GM12891 (cell line): ENCODE results near the gene ARSG.

Experiments
- POLR2A ChIP-seq: IDR thresholded peaks from 2 replicates; pipeline ENCODE4 v1.6.1; 2011; ENCODE audit warnings: low read depth, low read length, control low read depth
- POLR2AphosphoS5 ChIP-seq: IDR thresholded peaks from 2 replicates; pipeline ENCODE4 v1.6.1; 2011; ENCODE audit warnings: low read depth, low read length, control low read depth
- POU2F2 ChIP-seq: IDR thresholded peaks from 2 replicates; pipeline ENCODE4 v1.6.1; 2011; ENCODE audit warnings: low read depth, mild to moderate bottlenecking, control low read depth, low read length, moderate library complexity
- SPI1 ChIP-seq: IDR thresholded peaks from 2 replicates; pipeline ENCODE4 v1.6.1; 2011; ENCODE audit warnings: low read depth, low read length, control low read depth
- TAF1 ChIP-seq: IDR thresholded peaks from 2 replicates; pipeline ENCODE4 v1.6.1; 2011; ENCODE audit warnings: low read depth, low read length, control low read depth

GRCh38 chr17:68320311-68320865 is 29.1 kb downstream of the ARSG start:
- TF ChIP-seq TAF1, result no peak
- TF ChIP-seq POLR2AphosphoS5, result no peak
- TF ChIP-seq POLR2A, result no peak
- TF ChIP-seq SPI1, result no peak
- TF ChIP-seq POU2F2, result no peak
